Raji (cell line): ENCODE data around the gene NLGN4X.

ENCODE experiments used
- POLR2A ChIP-seq: IDR thresholded peaks from 2 replicates; pipeline ENCODE4 v1.6.1; 2011; ENCODE audit warnings: low read depth, low read length, control low read depth; ENCODE audit not compliant: insufficient read depth

Gene NLGN4X

GRCh38 chrX:6067600-6067999, 161.1 kb downstream of the NLGN4X start:
- TF ChIP-seq POLR2A, result no peak

GRCh38 chrX:6053141-6053540, 175.5 kb downstream of the NLGN4X start:
- no peak for TF ChIP-seq POLR2A

- no peak for TF ChIP-seq POLR2A
Measured at GRCh38 chrX:6052111-6052745, 176.4 kb downstream of the NLGN4X start.

GRCh38 chrX:6049132-6049531, 179.5 kb downstream of the NLGN4X start:
- TF ChIP-seq POLR2A, result no peak

GRCh38 chrX:6041630-6042029, 187.0 kb downstream of the NLGN4X start:
- no peak for TF ChIP-seq POLR2A

GRCh38 chrX:6029014-6029413, 199.7 kb downstream of the NLGN4X start:
- TF ChIP-seq POLR2A, result no peak

GRCh38 chrX:6026980-6027379, 201.7 kb downstream of the NLGN4X start:
- TF ChIP-seq POLR2A, result no peak

GRCh38 chrX:6026429-6026828, 202.2 kb downstream of the NLGN4X start:
- TF ChIP-seq POLR2A, result no peak

GRCh38 chrX:6024204-6024603, 204.5 kb downstream of the NLGN4X start:
- TF ChIP-seq POLR2A, result no peak

GRCh38 chrX:6021316-6022091, 207.2 kb downstream of the NLGN4X start:
- TF ChIP-seq POLR2A, result no peak

GRCh38 chrX:6019076-6019475, 209.6 kb downstream of the NLGN4X start:
- TF ChIP-seq POLR2A, result no peak

GRCh38 chrX:6015423-6015822, 213.2 kb downstream of the NLGN4X start:
- TF ChIP-seq POLR2A, result no peak

GRCh38 chrX:6012357-6012756, 216.3 kb downstream of the NLGN4X start:
- TF ChIP-seq POLR2A, result no peak

- no peak for TF ChIP-seq POLR2A
Measured at GRCh38 chrX:6005856-6006255, 222.8 kb downstream of the NLGN4X start.

GRCh38 chrX:6004529-6004928, 224.1 kb downstream of the NLGN4X start:
- no peak for TF ChIP-seq POLR2A

GRCh38 chrX:6002056-6002455, 226.6 kb downstream of the NLGN4X start:
- no peak for TF ChIP-seq POLR2A
